ENCODE data around the gene ALDH1A1.

DNA sequence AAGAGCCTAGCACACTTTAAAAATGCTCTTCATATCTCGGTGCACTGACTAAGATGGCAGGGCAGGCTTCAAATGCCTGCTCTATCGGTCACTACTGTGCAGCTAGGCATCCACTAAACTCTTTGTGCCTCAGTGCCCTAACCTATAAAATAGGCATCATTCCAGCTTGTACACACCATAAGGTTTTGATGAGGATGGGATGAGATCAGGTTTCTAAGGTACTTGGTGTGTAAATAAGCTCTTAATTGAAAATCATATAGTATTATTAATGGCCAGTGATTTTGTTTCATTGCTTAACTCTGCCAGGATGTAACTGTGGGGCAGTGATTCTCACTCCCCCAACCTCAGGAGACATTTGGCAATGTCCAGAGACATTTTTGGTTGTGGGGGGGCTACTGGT is 78.5 kb downstream of the ALDH1A1 start:
- TF ChIP-seq, protein P1, sequence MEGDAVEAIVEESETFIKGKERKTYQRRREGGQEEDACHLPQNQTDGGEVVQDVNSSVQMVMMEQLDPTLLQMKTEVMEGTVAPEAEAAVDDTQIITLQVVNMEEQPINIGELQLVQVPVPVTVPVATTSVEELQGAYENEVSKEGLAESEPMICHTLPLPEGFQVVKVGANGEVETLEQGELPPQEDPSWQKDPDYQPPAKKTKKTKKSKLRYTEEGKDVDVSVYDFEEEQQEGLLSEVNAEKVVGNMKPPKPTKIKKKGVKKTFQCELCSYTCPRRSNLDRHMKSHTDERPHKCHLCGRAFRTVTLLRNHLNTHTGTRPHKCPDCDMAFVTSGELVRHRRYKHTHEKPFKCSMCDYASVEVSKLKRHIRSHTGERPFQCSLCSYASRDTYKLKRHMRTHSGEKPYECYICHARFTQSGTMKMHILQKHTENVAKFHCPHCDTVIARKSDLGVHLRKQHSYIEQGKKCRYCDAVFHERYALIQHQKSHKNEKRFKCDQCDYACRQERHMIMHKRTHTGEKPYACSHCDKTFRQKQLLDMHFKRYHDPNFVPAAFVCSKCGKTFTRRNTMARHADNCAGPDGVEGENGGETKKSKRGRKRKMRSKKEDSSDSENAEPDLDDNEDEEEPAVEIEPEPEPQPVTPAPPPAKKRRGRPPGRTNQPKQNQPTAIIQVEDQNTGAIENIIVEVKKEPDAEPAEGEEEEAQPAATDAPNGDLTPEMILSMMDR (conservative IDR thresholded peaks at IDR 0.05; ENCODE audit: low read depth, low read length): no peak
- TF ChIP-seq EZH2 (IDR thresholded peaks at IDR 0.05; ENCODE audit: borderline replicate concordance, low read depth, low read length, poor library complexity, severe bottlenecking): no peak
